Trophoblast cell (in vitro differentiated cells and primary cell): Measurements from ENCODE around the gene PRH2.

Source experiments
- DNase-seq, 2 donors: peaks; one replicate each; pipeline ENCODE4 v3.0.0-alpha.2; 2016
- H2AFZ ChIP-seq: 2 replicates; pipeline ENCODE4 v1.6.1; 2013; ENCODE audit warnings: low read length, moderate library complexity, mild to moderate bottlenecking; ENCODE audit not compliant: insufficient read depth, poor library complexity
- H2AK5ac ChIP-seq: 2 replicates; pipeline ENCODE4 v1.6.1; 2013; ENCODE audit warnings: mild to moderate bottlenecking, low read length
- H2BK120ac ChIP-seq: 2 replicates; pipeline ENCODE4 v1.6.1; 2013; ENCODE audit warnings: low read length, mild to moderate bottlenecking, moderate library complexity; ENCODE audit not compliant: insufficient read depth, poor library complexity
- H2BK12ac ChIP-seq: 2 replicates; pipeline ENCODE4 v1.6.1; 2013; ENCODE audit warnings: mild to moderate bottlenecking, low read length, moderate library complexity
- H2BK5ac ChIP-seq: 2 replicates; pipeline ENCODE4 v1.6.1; 2013; ENCODE audit warnings: low read length, low read depth, moderate library complexity, mild to moderate bottlenecking; ENCODE audit not compliant: poor library complexity
- H3K14ac ChIP-seq: 2 replicates; pipeline ENCODE4 v1.6.1; 2013; ENCODE audit warnings: mild to moderate bottlenecking, low read length
- H3K18ac ChIP-seq: 2 replicates; pipeline ENCODE4 v1.6.1; 2013; ENCODE audit warnings: mild to moderate bottlenecking, low read length
- H3K23ac ChIP-seq: 2 replicates; pipeline ENCODE4 v1.6.1; 2013; ENCODE audit warnings: low read length
- H3K27ac ChIP-seq: 2 replicates; pipeline ENCODE4 v1.5.1; 2013; ENCODE audit warnings: low read depth, mild to moderate bottlenecking, inconsistent platforms, low read length, moderate library complexity
- H3K27me3 ChIP-seq: 2 replicates; pipeline ENCODE4 v1.6.1; 2013; ENCODE audit warnings: inconsistent platforms, mild to moderate bottlenecking, low read length, moderate library complexity; ENCODE audit not compliant: insufficient read depth
- H3K36me3 ChIP-seq, 2 experiments: 1 replicate in 1 of 2; 2 replicates in 1 of 2; pipeline ENCODE4 v1.6.1; 2013; ENCODE audit warnings: low read length in 2 of 2, mild to moderate bottlenecking in 2 of 2, moderate library complexity in 1 of 2; ENCODE audit not compliant: insufficient read depth in 2 of 2, control insufficient read depth in 1 of 2
- H3K4ac ChIP-seq: 2 replicates; pipeline ENCODE4 v1.6.1; 2013; ENCODE audit warnings: low read depth, mild to moderate bottlenecking, low read length, moderate library complexity
- H3K4me1 ChIP-seq, 2 experiments: 1 replicate in 1 of 2; 2 replicates in 1 of 2; pipeline ENCODE4 v1.6.1; 2013; ENCODE audit warnings: low read length in 2 of 2, mild to moderate bottlenecking in 2 of 2, moderate library complexity in 1 of 2; ENCODE audit not compliant: insufficient read depth in 2 of 2, control insufficient read depth in 1 of 2
- H3K4me2 ChIP-seq: 2 replicates; pipeline ENCODE4 v1.6.1; 2013; ENCODE audit warnings: inconsistent platforms, mild to moderate bottlenecking, low read length, moderate library complexity
- H3K4me3 ChIP-seq: 2 replicates; pipeline ENCODE4 v1.5.1; 2013; ENCODE audit warnings: mild to moderate bottlenecking, low read depth, low read length, inconsistent platforms
- H3K79me1 ChIP-seq: one replicate; pipeline ENCODE4 v1.6.1; 2013; ENCODE audit warnings: low read length
- H3K79me2 ChIP-seq: 2 replicates; pipeline ENCODE4 v1.6.1; 2013; ENCODE audit warnings: low read length, mild to moderate bottlenecking; ENCODE audit not compliant: control insufficient read depth, insufficient read depth, poor library complexity
- H3K9ac ChIP-seq: 2 replicates; pipeline ENCODE4 v1.6.1; 2013; ENCODE audit warnings: mild to moderate bottlenecking, low read length
- H3K9me3 ChIP-seq: 2 replicates; pipeline ENCODE4 v1.6.1; 2013; ENCODE audit warnings: low read depth, mild to moderate bottlenecking, control low read depth, inconsistent platforms, low read length; ENCODE audit not compliant: insufficient read depth
- H4K12ac ChIP-seq: 2 replicates; pipeline ENCODE4 v1.6.1; 2013; ENCODE audit warnings: low read depth, mild to moderate bottlenecking, low read length, moderate library complexity
- H4K8ac ChIP-seq: 2 replicates; pipeline ENCODE4 v1.6.1; 2013; ENCODE audit warnings: low read depth, mild to moderate bottlenecking, low read length, moderate library complexity
- H4K91ac ChIP-seq: one replicate; pipeline ENCODE4 v1.6.1; 2013; ENCODE audit warnings: low read depth, mild to moderate bottlenecking, low read length, moderate library complexity
- WGBS: extraction: QIAGEN DNeasy Blood & Tissue Kit; methylation state at CpG from one replicate; pipeline ENCODE4 v1.1.7; 2013; ENCODE audit warnings: missing lambda C conversion rate; ENCODE audit not compliant: insufficient read length, insufficient coverage; ENCODE audit errors: extremely low coverage; 5-methylcytosine and 5-hydroxymethylcytosine counted together

PRH2 gene

GRCh38 chr12:10904686-10905085 is 24.4 kb upstream of the PRH2 start:
- no peaks in the 10 kb centered on the region for H3K79me2 ChIP-seq
- no peak overlapping the region for H4K91ac ChIP-seq
- H2BK120ac ChIP-seq = no peak overlapping the region
- no peaks in the 10 kb centered on the region for H3K36me3 ChIP-seq
- H2BK5ac ChIP-seq = no peak overlapping the region
- H4K12ac ChIP-seq = no peak overlapping the region
- no peaks in the 10 kb centered on the region for H3K79me1 ChIP-seq
- H3K23ac ChIP-seq = no peak overlapping the region
- no peak overlapping the region for H3K4me2 ChIP-seq
- H3K9ac ChIP-seq = no peak overlapping the region
- DNase-seq = no peak
- no peak overlapping the region for H4K8ac ChIP-seq
- H3K27me3 ChIP-seq = no peaks in the 10 kb centered on the region
- no peak overlapping the region for H3K27ac ChIP-seq
- no peak overlapping the region for H3K14ac ChIP-seq
- no peak overlapping the region for H3K4ac ChIP-seq
- no peaks in the 10 kb centered on the region for H3K4me1 ChIP-seq
- no peak overlapping the region for H2AFZ ChIP-seq
- no peak overlapping the region for H3K4me3 ChIP-seq
- no peak overlapping the region for H2BK12ac ChIP-seq
- no peak overlapping the region for H3K18ac ChIP-seq
- no CpG with 5 or more reads among the region's 4 CpGs for WGBS
- H3K9me3 ChIP-seq = peaks cover 1% of the 10 kb centered on the region
- no peak overlapping the region for H2AK5ac ChIP-seq

DNA sequence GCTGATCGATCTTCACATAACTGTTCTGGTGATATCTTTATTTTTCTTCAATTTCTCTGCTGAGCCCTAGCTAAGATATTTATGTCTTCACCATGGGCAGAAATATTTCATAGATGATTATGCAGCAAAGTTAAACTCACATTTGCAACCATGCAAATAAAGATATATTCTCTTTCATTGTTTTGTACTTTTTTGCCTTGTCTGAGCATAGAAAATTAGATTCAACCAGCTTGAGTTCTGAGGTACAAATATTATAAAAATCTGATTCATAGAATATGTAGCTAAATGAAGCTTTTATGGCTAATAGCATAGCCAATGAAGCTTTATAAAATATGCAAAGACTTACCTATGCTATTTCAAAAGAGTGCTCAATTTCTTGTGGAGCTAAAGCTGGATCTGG is 19.6 kb upstream of the PRH2 start, which contains the start of gene TAS2R13:
TSS of gene TAS2R13 (minus strand) at position 101 of the 400 bp plus-strand sequence. CDS start 264 bp downstream, outside the sequence.
- no peaks in the 10 kb centered on the region for H3K79me1 ChIP-seq
- H3K27me3 ChIP-seq = no peaks in the 10 kb centered on the region
- H3K4ac ChIP-seq = no peak within 1 kb of the TSS
- no peak within 1 kb of the TSS for H3K9ac ChIP-seq
- no peak within 1 kb of the TSS for H3K4me2 ChIP-seq
- H2BK5ac ChIP-seq = no peak within 1 kb of the TSS
- no peak within 1 kb of the TSS for H3K4me3 ChIP-seq
- no peak within 1 kb of the TSS for H3K14ac ChIP-seq
- no peak within 1 kb of the TSS for H3K18ac ChIP-seq
- H2AK5ac ChIP-seq = no peak within 1 kb of the TSS
- WGBS = no CpG with 5 or more reads among the region's 1 CpG
- no peaks in the 10 kb centered on the region for H3K4me1 ChIP-seq
- H3K79me2 ChIP-seq = no peaks in the 10 kb centered on the region
- H4K91ac ChIP-seq = no peak within 1 kb of the TSS
- no peak within 1 kb of the TSS for H3K27ac ChIP-seq
- H2BK12ac ChIP-seq = no peak within 1 kb of the TSS
- no peaks in the 10 kb centered on the region for H3K9me3 ChIP-seq
- no peak within 1 kb of the TSS for H2AFZ ChIP-seq
- H3K23ac ChIP-seq = no peak within 1 kb of the TSS
- DNase-seq = no peak
- no peak within 1 kb of the TSS for H2BK120ac ChIP-seq
- H4K8ac ChIP-seq = no peak within 1 kb of the TSS
- H3K36me3 ChIP-seq = no peaks in the 10 kb centered on the region
- no peak within 1 kb of the TSS for H4K12ac ChIP-seq

DNA sequence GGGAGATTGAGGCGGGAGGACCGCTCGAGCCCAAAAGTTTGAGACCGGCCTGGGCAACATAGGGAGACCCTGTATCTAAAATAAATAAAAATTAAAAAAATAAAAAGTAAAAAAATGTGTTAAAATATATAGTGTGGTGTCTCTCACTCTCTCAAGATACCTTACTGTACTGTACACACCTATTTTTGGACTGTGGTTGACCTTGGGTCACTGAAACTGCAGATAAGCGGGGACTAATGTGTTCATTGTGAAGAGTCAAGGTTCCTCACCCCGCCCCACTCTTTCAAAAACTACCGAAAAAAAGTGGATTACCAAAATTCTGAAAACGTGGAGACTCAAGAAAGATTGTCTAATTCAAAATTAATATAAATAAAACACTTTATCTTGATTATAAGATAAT is 18.7 kb upstream of the PRH2 start:
- H3K4me2 ChIP-seq = no peak overlapping the region
- H3K36me3 ChIP-seq = no peaks in the 10 kb centered on the region
- H3K27me3 ChIP-seq = no peaks in the 10 kb centered on the region
- H3K4me3 ChIP-seq = no peak overlapping the region
- H3K9ac ChIP-seq = no peak overlapping the region
- H3K9me3 ChIP-seq = no peaks in the 10 kb centered on the region
- H3K4me1 ChIP-seq = no peaks in the 10 kb centered on the region
- H3K14ac ChIP-seq = no peak overlapping the region
- no CpG with 5 or more reads among the region's 8 CpGs for WGBS
- H3K27ac ChIP-seq = no peak overlapping the region
- H3K23ac ChIP-seq = no peak overlapping the region
- no peak overlapping the region for H2BK5ac ChIP-seq
- H3K79me1 ChIP-seq = no peaks in the 10 kb centered on the region
- no peak overlapping the region for H4K91ac ChIP-seq
- H4K12ac ChIP-seq = no peak overlapping the region
- H3K18ac ChIP-seq = no peak overlapping the region
- H2BK120ac ChIP-seq = no peak overlapping the region
- H3K4ac ChIP-seq = no peak overlapping the region
- H4K8ac ChIP-seq = no peak overlapping the region
- H2AK5ac ChIP-seq = no peak overlapping the region
- no peak for DNase-seq
- no peak overlapping the region for H2AFZ ChIP-seq
- no peaks in the 10 kb centered on the region for H3K79me2 ChIP-seq
- no peak overlapping the region for H2BK12ac ChIP-seq

GRCh38 chr12:10919809-10920208 is 9.2 kb upstream of the PRH2 start:
- Histone ChIP-seq H3K79me2 (no peaks in the 10 kb centered on the region), H4K91ac (no peak overlapping the region), H3K9ac (no peak overlapping the region), H3K27me3 (no peaks in the 10 kb centered on the region), H3K36me3 (no peaks in the 10 kb centered on the region), H3K27ac (no peak overlapping the region), H3K4me1 (no peaks in the 10 kb centered on the region), H2BK12ac (no peak overlapping the region), H2BK5ac (no peak overlapping the region), H3K9me3 (no peaks in the 10 kb centered on the region), H3K23ac (no peak overlapping the region), H3K4ac (no peak overlapping the region), H2AK5ac (no peak overlapping the region), H3K4me3 (no peak overlapping the region), H3K79me1 (no peaks in the 10 kb centered on the region), H3K4me2 (no peak overlapping the region), H3K18ac (no peak overlapping the region), H2AFZ (no peak overlapping the region), H3K14ac (no peak overlapping the region), H2BK120ac (no peak overlapping the region), H4K8ac (no peak overlapping the region), H4K12ac (no peak overlapping the region)
- DNase-seq = no peak
- no CpG with 5 or more reads among the region's 1 CpG for WGBS
